ENCODE data around the gene FMN1. TPM values are rescaled to one million over a fixed set of nuclear protein-coding genes. Genes with fewer than 3 reads are reported as not detected.

Gene FMN1
- total RNA-seq, 1 donor from 2014 or later, result 4.3 TPM

GRCh38 chr15:33209575-33210481, 15.3 kb upstream of the FMN1 start:
- no peak for TF ChIP-seq CTCF (conservative IDR thresholded peaks at IDR 0.05; ENCODE audit: low read depth, low read length)
- DNase-seq (ENCODE audit: low read depth), result no peak
- H3K4me3 ChIP-seq (ENCODE audit: low read depth, low read length), result no peak overlapping the region

DNA sequence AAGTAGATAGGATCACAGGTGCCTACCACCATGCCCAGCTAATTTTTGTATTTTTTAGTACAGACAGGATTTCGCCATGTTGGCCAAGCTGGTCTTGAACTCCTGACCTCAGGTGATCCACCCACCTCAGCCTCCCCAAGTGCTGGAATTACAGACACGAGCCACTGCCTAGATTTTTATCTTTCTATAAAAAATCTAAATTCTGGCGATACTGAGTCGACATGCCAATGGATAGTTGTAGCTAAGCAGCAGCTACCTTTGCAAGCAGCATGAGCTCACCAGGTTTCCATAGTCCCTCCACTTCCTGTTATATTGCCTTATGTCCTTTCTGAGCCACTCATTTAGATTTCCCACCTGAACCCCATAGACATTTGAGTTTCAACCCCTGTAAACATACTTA, 13.1 kb upstream of the FMN1 start:
- no peak for DNase-seq (ENCODE audit: low read depth)
- H3K4me3 ChIP-seq (ENCODE audit: low read depth, low read length), result no peak overlapping the region
- TF ChIP-seq CTCF (conservative IDR thresholded peaks at IDR 0.05; ENCODE audit: low read depth, low read length), result no peak

DNA sequence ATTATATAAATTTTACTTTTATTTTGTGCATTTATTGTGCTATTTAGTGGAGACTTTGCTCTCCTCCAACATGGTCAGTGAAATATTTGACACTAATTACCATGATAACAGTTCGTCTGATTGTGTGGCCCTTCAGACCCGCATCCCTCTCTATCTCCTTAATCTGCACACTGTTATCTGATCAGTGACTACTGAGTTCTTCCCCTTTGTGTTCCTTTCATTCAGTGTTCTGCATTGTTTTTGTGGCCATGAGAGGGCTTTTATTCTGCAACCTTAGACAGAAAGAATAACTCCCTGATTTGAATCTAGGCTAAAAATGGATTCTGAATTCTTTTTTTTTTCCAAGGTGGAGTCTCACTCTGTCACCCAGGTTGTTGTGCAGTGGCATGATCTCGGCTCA, 11.9 kb upstream of the FMN1 start:
- DNase-seq (ENCODE audit: low read depth), result no peak
- H3K4me3 ChIP-seq (ENCODE audit: low read depth, low read length), result no peak overlapping the region
- TF ChIP-seq CTCF (conservative IDR thresholded peaks at IDR 0.05; ENCODE audit: low read depth, low read length), result no peak

DNA sequence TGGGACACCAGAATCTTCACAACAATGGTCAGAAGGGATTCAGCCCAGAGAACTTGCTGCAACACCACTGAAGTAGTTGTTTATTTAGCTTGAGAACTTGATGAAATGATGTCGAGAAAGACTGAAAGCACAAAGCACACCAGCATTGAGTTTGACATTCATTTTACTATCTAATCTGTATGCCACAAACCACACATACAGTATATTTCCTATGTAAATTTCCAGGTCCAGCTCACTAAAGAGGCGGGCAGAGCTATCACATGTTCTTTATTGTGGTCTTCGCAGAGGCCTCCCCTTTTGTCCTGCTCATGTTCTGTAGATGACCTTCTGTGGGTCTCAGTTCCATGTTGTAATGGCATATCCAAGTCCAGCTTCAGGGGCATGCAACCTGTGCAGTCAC, 10.4 kb upstream of the FMN1 start:
- no peak for DNase-seq (ENCODE audit: low read depth)
- no peak overlapping the region for H3K4me3 ChIP-seq (ENCODE audit: low read depth, low read length)
- no peak for TF ChIP-seq CTCF (conservative IDR thresholded peaks at IDR 0.05; ENCODE audit: low read depth, low read length)

GRCh38 chr15:33204087-33204486, 9.6 kb upstream of the FMN1 start:
- TF ChIP-seq CTCF (conservative IDR thresholded peaks at IDR 0.05; ENCODE audit: low read depth, low read length), result no peak
- no peak overlapping the region for H3K4me3 ChIP-seq (ENCODE audit: low read depth, low read length)
- no peak for DNase-seq (ENCODE audit: low read depth)

- peak; percentile 53 for TF ChIP-seq CTCF (conservative IDR thresholded peaks at IDR 0.05; ENCODE audit: low read depth, low read length)
- peak overlapping the region; percentile 17 for H3K4me3 ChIP-seq (ENCODE audit: low read depth, low read length)
- DNase-seq (ENCODE audit: low read depth), result peak; percentile 78
Observed at GRCh38 chr15:33201491-33202231, 7.1 kb upstream of the FMN1 start.
